HepG2 (cell line): ENCODE results near the gene ANO10. TPM values are rescaled to one million over a fixed set of nuclear protein-coding genes. Genes with fewer than 3 reads are reported as not detected.

Source experiments
- BRD4 ChIP-seq: sonication (generic); formaldehyde crosslinking; IDR thresholded peaks from 2 replicates; pipeline ENCODE4 v1.4.0; 2020; ENCODE audit warnings: missing genetic modification reagents
- ELF4 ChIP-seq: sonication (generic); formaldehyde crosslinking; IDR thresholded peaks from 2 replicates; pipeline ENCODE4 v1.5.0; 2020; ENCODE audit warnings: missing genetic modification reagents, mild to moderate bottlenecking, moderate library complexity, borderline replicate concordance
- HCFC1 ChIP-seq: fragments of 150-350 bp; IDR thresholded peaks from 2 replicates; pipeline ENCODE4 v1.6.1; 2014; ENCODE audit warnings: low read depth, low read length
- JUN ChIP-seq: sonication (generic); formaldehyde crosslinking; IDR thresholded peaks from 2 replicates; pipeline ENCODE4 v1.4.0; 2020; ENCODE audit warnings: mild to moderate bottlenecking, missing genetic modification reagents
- KLF9 ChIP-seq: IDR thresholded peaks from 2 replicates; pipeline ENCODE4 v1.6.1; 2016; ENCODE audit warnings: low read depth
- NBN ChIP-seq: fragments of 450-650 bp; conservative IDR thresholded peaks from 2 replicates; pipeline ENCODE4 v1.6.1; 2017
- NFE2L2 ChIP-seq: fragments of 150-350 bp; IDR thresholded peaks from 2 replicates; pipeline ENCODE4 v1.6.1; 2014; ENCODE audit warnings: low read length
- NR2F6 ChIP-seq, 2 experiments: IDR thresholded peaks; 2 replicates each; pipeline ENCODE4 v1.6.1; 2016; ENCODE audit warnings: antibody characterized with exemption in 1 of 2, mild to moderate bottlenecking in 1 of 2
- RFXAP ChIP-seq: sonication (generic); formaldehyde crosslinking; IDR thresholded peaks from 2 replicates; pipeline ENCODE4 v1.4.0; 2020; ENCODE audit warnings: missing genetic modification reagents, borderline replicate concordance
- SOX13 ChIP-seq, 3 experiments: fragments of 450-650 bp in 1 of 3; sonication (generic) in 1 of 3; formaldehyde crosslinking in 1 of 3; IDR thresholded peaks in 2 of 3; conservative IDR thresholded peaks in 1 of 3; 2 replicates each; pipeline versions ENCODE4 v1.5.0 to v1.6.1; 2016 to 2020; ENCODE audit warnings: antibody characterized with exemption in 1 of 3, mild to moderate bottlenecking in 1 of 3, missing compliant biosample characterization in 1 of 3, missing genetic modification reagents in 1 of 3, moderate library complexity in 1 of 3
- YEATS4 ChIP-seq: sonication (generic); formaldehyde crosslinking; IDR thresholded peaks from 2 replicates; pipeline ENCODE4 v1.4.0; 2020; ENCODE audit warnings: missing genetic modification reagents, borderline replicate concordance
- ZBTB1 ChIP-seq: sonication (generic); formaldehyde crosslinking; IDR thresholded peaks from 2 replicates; pipeline ENCODE4 v1.4.0; 2020; ENCODE audit warnings: missing genetic modification reagents, borderline replicate concordance
- ZC3H13 ChIP-seq: sonication (generic); formaldehyde crosslinking; IDR thresholded peaks from 2 replicates; pipeline ENCODE4 v1.8.1; 2023; ENCODE audit warnings: mild to moderate bottlenecking, missing genetic modification reagents, moderate library complexity
- ZFP37 ChIP-seq: sonication (generic); formaldehyde crosslinking; IDR thresholded peaks from 2 replicates; pipeline ENCODE4 v1.4.0; 2020; ENCODE audit warnings: missing genetic modification reagents, borderline replicate concordance
- ZFX ChIP-seq: sonication (generic); formaldehyde crosslinking; IDR thresholded peaks from 2 replicates; pipeline ENCODE4 v1.4.0; 2020; ENCODE audit warnings: mild to moderate bottlenecking, low read depth, missing genetic modification reagents, moderate library complexity
- ZNF331 ChIP-seq: sonication (generic); formaldehyde crosslinking; IDR thresholded peaks from 2 replicates; pipeline ENCODE4 v1.4.0; 2020; ENCODE audit warnings: missing genetic modification reagents
- ZNF557 ChIP-seq: sonication (generic); formaldehyde crosslinking; IDR thresholded peaks from 2 replicates; pipeline ENCODE4 v1.4.0; 2020; ENCODE audit warnings: missing genetic modification reagents
- ZNF564 ChIP-seq: sonication (generic); formaldehyde crosslinking; IDR thresholded peaks from 2 replicates; pipeline ENCODE4 v1.8.1; 2023; ENCODE audit warnings: mild to moderate bottlenecking, missing genetic modification reagents
- ZNF773 ChIP-seq: sonication (generic); formaldehyde crosslinking; IDR thresholded peaks from 2 replicates; pipeline ENCODE4 v1.4.0; 2020; ENCODE audit warnings: missing genetic modification reagents, borderline replicate concordance
- polyA plus RNA-seq, 8 experiments: library from polyadenylated mRNA; depleted of rRNA in 3 of 8; stranded (reverse) in 7 of 8; unstranded in 1 of 8; fragments of >200 nt; fragmentation: Illumina TruSeq in 4 of 8; extraction: Trizol in 4 of 8; gene quantifications; 2 replicates each; pipeline versions ENCODE4 v1.2.1 to v1.2.3, GENCODE V29; 2011 to 2016; ENCODE audit warnings: low read depth in 4 of 8, missing spikeins in 1 of 8, mixed read lengths in 1 of 8; ENCODE audit not compliant: insufficient read depth in 1 of 8
- total RNA-seq, 5 experiments: library from RNA; depleted of rRNA; stranded (reverse); fragments of >200 nt; fragmentation: Illumina TruSeq; extraction: Trizol; gene quantifications; 2 replicates each; pipeline ENCODE4 v1.2.3, GENCODE V29; 2016; ENCODE audit warnings: low read depth in 1 of 5
- TF ChIP-seq, protein P1 (sequence below): sonication (generic); formaldehyde crosslinking; IDR thresholded peaks from 2 replicates; pipeline ENCODE4 v1.4.0; 2020; ENCODE audit warnings: missing genetic modification reagents
- TF ChIP-seq, protein P2 (sequence below): sonication (generic); formaldehyde crosslinking; IDR thresholded peaks from 2 replicates; pipeline ENCODE4 v1.8.0; 2022; ENCODE audit warnings: mild to moderate bottlenecking, missing genetic modification reagents, moderate library complexity
- TF ChIP-seq, protein P3 (sequence below): sonication (generic); formaldehyde crosslinking; IDR thresholded peaks from 2 replicates; pipeline ENCODE4 v1.5.1; 2020; ENCODE audit warnings: mild to moderate bottlenecking, missing genetic modification reagents, moderate library complexity

ANO10 gene
- total and polyA plus RNA-seq, 2 of the 13 experiments (the other 11 are each of a cell fraction or from before 2014, with no cell fraction given): 10.4 to 13.1 TPM

DNA sequence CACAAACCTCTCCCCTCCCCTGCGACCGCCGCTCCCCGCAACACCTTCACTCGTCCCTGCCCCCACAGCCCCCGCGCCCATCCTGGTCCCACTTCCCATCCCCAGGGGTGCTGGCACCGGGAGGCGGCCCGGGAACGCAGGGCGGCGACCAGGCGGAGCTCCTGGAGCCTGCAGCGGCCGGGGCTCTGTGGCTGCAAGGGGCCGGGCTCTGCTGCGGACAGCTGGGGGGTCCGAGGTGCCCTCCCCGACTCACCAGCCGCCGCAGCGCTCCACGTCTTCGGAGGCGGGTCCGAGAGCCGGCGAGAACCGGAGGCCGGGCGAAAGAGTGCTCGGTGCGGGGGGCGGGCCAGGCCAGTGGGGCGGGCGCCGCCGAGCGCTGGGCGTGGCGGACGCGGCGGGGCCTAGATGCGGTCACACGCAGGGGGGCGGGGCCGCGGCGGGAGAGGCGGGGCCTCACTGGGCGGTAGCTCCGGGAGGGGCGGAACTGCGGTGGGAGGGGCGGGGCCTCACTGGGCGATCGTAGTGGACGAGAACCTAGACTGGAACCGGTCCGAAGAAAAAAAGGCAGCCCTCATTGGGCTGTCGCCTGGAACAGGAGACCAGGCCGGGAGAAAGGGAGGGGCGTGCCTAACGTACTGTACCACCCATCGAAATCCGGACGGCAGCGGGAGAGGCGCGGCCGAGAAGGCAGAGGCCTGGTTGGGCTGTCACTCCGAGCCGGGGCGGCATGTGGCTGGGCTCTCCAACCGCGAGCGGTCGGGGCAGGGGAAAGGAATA lies at the start of gene ANO10 (continued):
- TF ChIP-seq, protein P1, sequence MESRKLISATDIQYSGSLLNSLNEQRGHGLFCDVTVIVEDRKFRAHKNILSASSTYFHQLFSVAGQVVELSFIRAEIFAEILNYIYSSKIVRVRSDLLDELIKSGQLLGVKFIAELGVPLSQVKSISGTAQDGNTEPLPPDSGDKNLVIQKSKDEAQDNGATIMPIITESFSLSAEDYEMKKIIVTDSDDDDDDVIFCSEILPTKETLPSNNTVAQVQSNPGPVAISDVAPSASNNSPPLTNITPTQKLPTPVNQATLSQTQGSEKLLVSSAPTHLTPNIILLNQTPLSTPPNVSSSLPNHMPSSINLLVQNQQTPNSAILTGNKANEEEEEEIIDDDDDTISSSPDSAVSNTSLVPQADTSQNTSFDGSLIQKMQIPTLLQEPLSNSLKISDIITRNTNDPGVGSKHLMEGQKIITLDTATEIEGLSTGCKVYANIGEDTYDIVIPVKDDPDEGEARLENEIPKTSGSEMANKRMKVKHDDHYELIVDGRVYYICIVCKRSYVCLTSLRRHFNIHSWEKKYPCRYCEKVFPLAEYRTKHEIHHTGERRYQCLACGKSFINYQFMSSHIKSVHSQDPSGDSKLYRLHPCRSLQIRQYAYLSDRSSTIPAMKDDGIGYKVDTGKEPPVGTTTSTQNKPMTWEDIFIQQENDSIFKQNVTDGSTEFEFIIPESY (CRISPR knock-in tag): no peak
- TF ChIP-seq, protein P2, sequence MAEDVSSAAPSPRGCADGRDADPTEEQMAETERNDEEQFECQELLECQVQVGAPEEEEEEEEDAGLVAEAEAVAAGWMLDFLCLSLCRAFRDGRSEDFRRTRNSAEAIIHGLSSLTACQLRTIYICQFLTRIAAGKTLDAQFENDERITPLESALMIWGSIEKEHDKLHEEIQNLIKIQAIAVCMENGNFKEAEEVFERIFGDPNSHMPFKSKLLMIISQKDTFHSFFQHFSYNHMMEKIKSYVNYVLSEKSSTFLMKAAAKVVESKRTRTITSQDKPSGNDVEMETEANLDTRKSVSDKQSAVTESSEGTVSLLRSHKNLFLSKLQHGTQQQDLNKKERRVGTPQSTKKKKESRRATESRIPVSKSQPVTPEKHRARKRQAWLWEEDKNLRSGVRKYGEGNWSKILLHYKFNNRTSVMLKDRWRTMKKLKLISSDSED (CRISPR knock-in tag): no peak
- TF ChIP-seq ZNF773 (CRISPR knock-in tag) (no peak), ZNF331 (CRISPR knock-in tag) (0 out of 2 replicates have a peak, but pooled peaks have one; percentile 48), YEATS4 (no peak), SOX13 (IDR thresholded peaks at IDR 0.05) (no peak), SOX13 (CRISPR knock-in tag; conservative IDR thresholded peaks at IDR 0.05 in 1 of 2, IDR thresholded peaks at IDR 0.05 in 1 of 2) (0 out of 4 replicates have a peak, but pooled peaks of 1 of the 2 experiments have one; percentile 4), ZFP37 (CRISPR knock-in tag) (no peak), ELF4 (CRISPR knock-in tag) (no peak), RFXAP (CRISPR knock-in tag) (no peak), HCFC1 (no peak; the same call in 1 of the 2 replicates), BRD4 (no peak), ZBTB1 (CRISPR knock-in tag) (no peak), NR2F6 (IDR thresholded peaks at IDR 0.05) (no peak), NR2F6 (CRISPR knock-in tag; IDR thresholded peaks at IDR 0.05) (0 out of 2 replicates have a peak, but pooled peaks have one; percentile 8), ZNF557 (CRISPR knock-in tag) (no peak), ZFX (peak; percentile 91), NFE2L2 (no peak), NBN (no peak), JUN (CRISPR knock-in tag) (no peak), ZC3H13 (CRISPR knock-in tag) (no peak), KLF9 (no peak), ZNF564 (CRISPR knock-in tag) (no peak)
- TF ChIP-seq, protein P3, sequence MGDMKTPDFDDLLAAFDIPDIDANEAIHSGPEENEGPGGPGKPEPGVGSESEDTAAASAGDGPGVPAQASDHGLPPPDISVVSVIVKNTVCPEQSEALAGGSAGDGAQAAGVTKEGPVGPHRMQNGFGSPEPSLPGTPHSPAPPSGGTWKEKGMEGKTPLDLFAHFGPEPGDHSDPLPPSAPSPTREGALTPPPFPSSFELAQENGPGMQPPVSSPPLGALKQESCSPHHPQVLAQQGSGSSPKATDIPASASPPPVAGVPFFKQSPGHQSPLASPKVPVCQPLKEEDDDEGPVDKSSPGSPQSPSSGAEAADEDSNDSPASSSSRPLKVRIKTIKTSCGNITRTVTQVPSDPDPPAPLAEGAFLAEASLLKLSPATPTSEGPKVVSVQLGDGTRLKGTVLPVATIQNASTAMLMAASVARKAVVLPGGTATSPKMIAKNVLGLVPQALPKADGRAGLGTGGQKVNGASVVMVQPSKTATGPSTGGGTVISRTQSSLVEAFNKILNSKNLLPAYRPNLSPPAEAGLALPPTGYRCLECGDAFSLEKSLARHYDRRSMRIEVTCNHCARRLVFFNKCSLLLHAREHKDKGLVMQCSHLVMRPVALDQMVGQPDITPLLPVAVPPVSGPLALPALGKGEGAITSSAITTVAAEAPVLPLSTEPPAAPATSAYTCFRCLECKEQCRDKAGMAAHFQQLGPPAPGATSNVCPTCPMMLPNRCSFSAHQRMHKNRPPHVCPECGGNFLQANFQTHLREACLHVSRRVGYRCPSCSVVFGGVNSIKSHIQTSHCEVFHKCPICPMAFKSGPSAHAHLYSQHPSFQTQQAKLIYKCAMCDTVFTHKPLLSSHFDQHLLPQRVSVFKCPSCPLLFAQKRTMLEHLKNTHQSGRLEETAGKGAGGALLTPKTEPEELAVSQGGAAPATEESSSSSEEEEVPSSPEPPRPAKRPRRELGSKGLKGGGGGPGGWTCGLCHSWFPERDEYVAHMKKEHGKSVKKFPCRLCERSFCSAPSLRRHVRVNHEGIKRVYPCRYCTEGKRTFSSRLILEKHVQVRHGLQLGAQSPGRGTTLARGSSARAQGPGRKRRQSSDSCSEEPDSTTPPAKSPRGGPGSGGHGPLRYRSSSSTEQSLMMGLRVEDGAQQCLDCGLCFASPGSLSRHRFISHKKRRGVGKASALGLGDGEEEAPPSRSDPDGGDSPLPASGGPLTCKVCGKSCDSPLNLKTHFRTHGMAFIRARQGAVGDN (CRISPR knock-in tag): peak; percentile 75
